Mucosa of stomach (tissue), 1 donor: ENCODE measurements around the gene SLC9A8.

Experiments used
- H3K27me3 ChIP-seq: one replicate; pipeline ENCODE4 v1.7.0; 2013; ENCODE audit warnings: mild to moderate bottlenecking, low read length; ENCODE audit not compliant: control insufficient read depth, insufficient read depth
- H3K36me3 ChIP-seq: one replicate; pipeline ENCODE4 v1.7.0; 2013; ENCODE audit warnings: low read length; ENCODE audit not compliant: control insufficient read depth, insufficient read depth
- H3K4me1 ChIP-seq: one replicate; pipeline ENCODE4 v1.7.0; 2013; ENCODE audit warnings: mild to moderate bottlenecking, low read length; ENCODE audit not compliant: control insufficient read depth, insufficient read depth
- H3K4me3 ChIP-seq: one replicate; pipeline ENCODE4 v1.7.0; 2013; ENCODE audit warnings: low read length
- H3K9ac ChIP-seq: one replicate; pipeline ENCODE4 v1.7.0; 2013; ENCODE audit warnings: mild to moderate bottlenecking, low read length, moderate library complexity
- H3K9me3 ChIP-seq: one replicate; pipeline ENCODE4 v1.7.0; 2013; ENCODE audit warnings: mild to moderate bottlenecking, low read length, moderate library complexity; ENCODE audit not compliant: control insufficient read depth
- donor health status: Pancreatic carcinoma.

SLC9A8 gene

DNA sequence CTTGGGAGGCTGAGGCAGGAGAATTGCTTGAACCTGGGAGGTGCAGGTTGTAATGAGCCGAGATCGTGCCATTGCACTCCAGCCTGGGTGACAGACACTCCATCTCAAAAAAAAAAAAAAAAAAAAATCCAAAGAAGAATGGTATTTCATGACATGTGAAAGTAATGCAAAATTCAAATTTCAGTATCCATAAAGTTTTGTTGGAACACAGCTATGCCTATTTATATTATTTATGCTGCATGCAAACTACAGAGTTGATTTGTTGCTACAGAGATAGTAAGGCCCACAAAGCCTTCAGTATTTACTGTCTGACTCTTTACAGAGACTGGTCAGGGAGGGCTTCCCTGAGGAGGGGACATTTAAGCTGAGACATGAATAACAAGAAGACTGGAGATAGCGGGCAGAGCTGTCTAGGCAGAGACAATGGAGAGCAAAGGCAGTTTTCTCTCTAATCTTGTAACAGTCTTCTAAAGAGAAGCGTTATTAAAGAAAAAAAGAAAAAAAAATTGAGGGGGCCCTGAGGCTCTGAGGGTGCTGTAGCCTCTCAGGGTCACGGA is 2.7 kb upstream of the SLC9A8 start:
- H3K27me3 ChIP-seq, result no peaks in the 10 kb centered on the region
- no peaks in the 10 kb centered on the region for H3K36me3 ChIP-seq
- peaks cover 28% of the 10 kb centered on the region for H3K4me1 ChIP-seq
- no peak overlapping the region for H3K4me3 ChIP-seq
- no peaks in the 10 kb centered on the region for H3K9me3 ChIP-seq
- no peak overlapping the region for H3K9ac ChIP-seq

DNA sequence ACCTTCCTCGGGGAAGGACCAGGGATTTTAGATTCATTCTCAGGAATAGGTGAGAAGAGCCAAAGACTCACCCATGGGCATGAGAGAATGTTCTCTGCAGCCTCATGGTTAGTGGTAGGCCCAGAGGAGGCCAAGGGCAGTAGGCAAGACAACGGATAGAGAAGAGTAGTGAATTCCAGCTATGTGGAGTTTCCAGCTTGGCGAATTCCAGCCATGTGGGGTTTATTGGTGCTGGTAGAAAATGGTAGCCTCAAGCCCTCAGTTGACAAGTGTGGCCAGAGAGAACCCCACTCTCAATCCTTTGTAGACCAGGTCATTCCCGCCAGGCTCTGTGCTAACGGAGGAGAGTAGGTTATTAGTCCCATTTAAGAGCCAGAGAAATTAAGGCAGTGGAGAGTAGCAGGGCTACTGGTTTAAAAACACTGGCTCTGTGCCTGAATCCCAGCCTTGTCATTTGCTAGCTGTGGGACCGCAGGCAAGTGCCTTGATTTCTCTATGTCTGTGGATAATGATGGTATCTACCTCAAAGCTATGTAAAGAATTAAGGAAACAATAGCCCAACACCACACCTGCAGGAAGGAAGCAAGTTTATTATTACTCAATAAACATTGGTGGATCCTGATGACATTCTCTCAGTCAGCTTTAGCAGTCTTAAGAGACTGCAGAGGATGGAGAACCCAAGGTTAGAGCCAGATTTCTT is 2.0 kb upstream of the SLC9A8 start:
- no peaks in the 10 kb centered on the region for H3K9me3 ChIP-seq
- H3K4me3 ChIP-seq, result no peak overlapping the region
- H3K36me3 ChIP-seq, result no peaks in the 10 kb centered on the region
- H3K4me1 ChIP-seq, result peaks cover 28% of the 10 kb centered on the region
- no peak overlapping the region for H3K9ac ChIP-seq
- H3K27me3 ChIP-seq, result no peaks in the 10 kb centered on the region

DNA sequence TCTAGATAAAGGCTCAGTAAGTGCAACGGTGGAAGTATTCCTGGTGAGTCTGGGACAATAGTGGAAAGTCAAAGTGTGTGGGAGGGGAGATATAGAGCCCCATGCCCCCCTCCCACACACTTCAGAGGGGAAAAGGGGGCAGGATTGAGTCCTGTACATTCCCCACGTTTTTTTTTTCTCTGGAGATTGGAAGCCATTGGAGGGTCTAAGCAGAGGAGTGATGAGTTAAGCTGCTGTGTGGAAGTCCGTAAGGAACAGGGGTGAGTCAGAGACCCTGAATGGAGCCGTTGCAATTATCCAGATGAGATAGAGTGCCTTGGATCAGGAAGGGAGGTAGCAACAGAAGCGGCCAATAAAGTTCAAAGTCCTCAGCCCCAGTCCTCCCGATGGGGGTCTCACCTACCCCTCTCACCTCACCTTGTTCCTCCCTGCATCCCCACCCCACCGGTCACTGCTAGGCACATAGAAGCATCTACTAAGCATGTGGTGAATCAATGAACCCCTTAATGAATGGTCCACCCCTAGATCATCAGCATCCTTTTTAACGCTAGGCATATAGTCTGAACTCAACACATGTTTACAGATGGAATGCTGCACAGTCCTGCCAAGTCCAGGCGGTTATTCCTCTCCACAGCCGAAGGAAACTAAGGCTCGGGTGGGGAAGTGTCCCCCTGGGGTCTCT is 662 bp upstream of the SLC9A8 start:
- Histone ChIP-seq H3K27me3 (no peaks in the 10 kb centered on the region), H3K9me3 (no peaks in the 10 kb centered on the region), H3K4me3 (peak overlapping the region; percentile 1), H3K4me1 (peaks cover 28% of the 10 kb centered on the region), H3K36me3 (no peaks in the 10 kb centered on the region), H3K9ac (peak overlapping the region; percentile 89)

DNA sequence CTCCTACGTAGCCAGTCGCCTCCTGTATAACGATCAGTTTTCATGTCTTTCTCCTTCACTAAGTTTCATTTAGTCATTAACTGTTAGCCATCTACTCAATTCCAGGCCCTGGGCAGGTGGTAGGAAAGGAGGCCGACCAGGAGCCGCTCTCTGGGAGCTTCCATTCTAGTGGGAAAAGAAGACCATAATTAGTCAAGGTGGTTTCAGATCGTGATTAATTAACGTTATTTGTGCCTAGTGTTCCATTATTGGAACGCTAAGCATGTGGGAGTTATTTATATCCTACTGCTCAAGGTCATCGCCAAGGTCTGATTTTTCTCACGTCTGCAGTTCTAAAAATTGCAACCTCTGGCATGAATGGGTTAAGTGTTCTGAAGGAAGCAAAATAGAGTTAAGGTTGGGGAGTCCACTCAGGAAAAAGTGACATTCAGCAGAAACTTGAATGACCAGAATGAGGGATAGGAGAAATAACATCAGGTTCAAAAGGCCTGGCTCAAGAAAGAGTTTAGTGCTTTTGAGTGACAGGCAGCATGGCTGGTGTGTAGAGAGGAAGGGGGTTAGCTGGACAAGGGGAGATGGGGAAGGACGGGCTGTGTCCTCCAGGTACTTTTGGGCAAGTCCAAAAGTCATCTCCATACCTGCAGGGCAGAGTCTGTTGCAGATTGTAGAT is 812 bp downstream of the SLC9A8 start:
- H3K36me3 ChIP-seq, result no peaks in the 10 kb centered on the region
- H3K4me1 ChIP-seq, result peaks cover 32% of the 10 kb centered on the region
- no peaks in the 10 kb centered on the region for H3K27me3 ChIP-seq
- peak overlapping the region; percentile 89 for H3K9ac ChIP-seq
- peak overlapping the region; percentile 95 for H3K4me3 ChIP-seq
- no peaks in the 10 kb centered on the region for H3K9me3 ChIP-seq

DNA sequence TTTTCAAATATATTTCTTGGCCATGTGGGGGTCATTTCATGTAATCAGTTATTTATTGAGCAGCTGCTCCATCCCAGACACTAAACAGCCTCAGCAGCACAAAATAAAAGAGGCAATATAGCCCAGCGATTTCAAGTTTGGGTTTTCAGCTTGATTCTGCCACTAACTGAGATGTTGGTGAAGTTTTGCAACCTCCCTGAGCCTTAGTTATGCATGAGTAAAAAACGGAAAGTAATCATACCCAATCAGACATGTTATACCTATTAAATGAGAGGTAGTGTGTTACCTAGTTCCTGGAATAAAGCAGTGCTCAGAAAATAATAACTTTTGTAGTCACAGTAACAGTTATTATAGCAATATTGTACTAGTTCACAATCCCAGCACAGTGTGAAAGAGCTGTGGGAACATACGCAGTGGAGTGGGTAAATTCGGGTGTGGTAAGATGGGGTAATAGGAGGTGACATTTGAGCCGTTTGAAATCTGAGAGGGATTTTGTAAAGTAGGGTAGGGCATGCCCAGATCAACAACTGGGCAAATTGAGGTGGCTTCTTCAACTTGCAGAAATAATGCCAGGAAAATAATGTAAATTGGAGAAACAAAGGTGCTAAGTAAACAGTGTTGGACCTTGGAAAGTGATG is 1.5 kb downstream of the SLC9A8 start:
- Histone ChIP-seq H3K27me3 (no peaks in the 10 kb centered on the region), H3K4me1 (peaks cover 37% of the 10 kb centered on the region), H3K9me3 (no peaks in the 10 kb centered on the region), H3K4me3 (no peak overlapping the region), H3K9ac (peak overlapping the region; percentile 89), H3K36me3 (no peaks in the 10 kb centered on the region)

DNA sequence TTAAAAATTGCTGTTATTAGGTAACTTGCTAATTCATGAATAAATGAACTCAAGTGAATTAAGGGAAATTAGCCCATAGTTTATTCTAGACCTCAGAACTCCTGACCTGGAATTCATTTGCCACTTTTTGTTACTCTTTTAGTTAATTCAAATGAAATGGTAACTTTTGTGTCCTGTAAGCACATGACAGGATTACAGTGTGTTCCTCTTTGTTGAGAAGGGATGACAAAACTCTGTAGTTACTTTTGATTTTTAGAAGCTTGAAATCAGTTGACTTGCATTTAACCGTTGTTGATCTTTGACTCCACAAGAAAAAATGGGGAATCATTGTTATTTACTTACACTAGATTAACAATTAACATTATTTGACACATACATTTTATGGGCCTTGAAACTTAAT is 6.2 kb downstream of the SLC9A8 start:
- H3K9ac ChIP-seq, result no peak overlapping the region
- H3K27me3 ChIP-seq, result no peaks in the 10 kb centered on the region
- H3K4me3 ChIP-seq, result no peak overlapping the region
- peaks cover 24% of the 10 kb centered on the region for H3K4me1 ChIP-seq
- H3K9me3 ChIP-seq, result no peaks in the 10 kb centered on the region
- no peaks in the 10 kb centered on the region for H3K36me3 ChIP-seq

DNA sequence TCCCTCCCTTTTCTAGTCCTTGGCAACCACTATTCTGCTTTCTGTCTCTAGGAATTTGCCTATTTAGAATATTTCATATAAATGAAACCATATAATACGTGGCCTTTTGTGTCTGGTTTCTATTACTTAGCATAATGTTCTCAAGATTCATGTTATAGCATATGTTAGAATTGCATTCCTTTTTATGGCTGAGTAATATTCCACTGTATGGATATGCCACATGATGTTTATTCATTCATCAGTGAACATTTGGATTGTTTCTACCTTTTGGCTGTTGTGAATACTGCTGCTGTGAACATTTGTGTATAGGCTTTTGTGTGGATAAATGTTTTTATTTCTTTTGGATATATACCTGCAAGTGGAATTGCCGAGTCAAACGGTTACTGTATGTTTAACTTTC is 7.1 kb downstream of the SLC9A8 start:
- no peak overlapping the region for H3K4me3 ChIP-seq
- H3K9me3 ChIP-seq, result no peaks in the 10 kb centered on the region
- H3K4me1 ChIP-seq, result peaks cover 19% of the 10 kb centered on the region
- H3K9ac ChIP-seq, result no peak overlapping the region
- H3K36me3 ChIP-seq, result no peaks in the 10 kb centered on the region
- H3K27me3 ChIP-seq, result no peaks in the 10 kb centered on the region

DNA sequence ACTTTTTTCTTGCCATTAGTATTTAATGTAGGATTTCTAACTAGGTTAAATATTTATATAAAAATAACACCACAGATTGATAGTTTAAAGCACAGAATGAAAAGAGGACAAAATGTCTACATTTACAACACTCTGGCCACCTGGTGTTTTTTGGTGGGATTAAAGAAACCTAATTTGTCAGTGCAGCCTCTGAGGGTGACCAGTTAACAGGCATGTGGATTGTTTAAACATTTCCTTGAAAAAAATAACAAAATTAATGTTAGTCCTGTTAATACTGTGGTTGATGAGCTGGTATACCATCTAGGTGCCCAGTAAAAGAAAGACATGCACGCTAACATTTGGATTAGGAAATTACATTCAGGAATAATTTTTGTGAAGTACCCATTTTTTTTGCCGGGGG is 8.8 kb downstream of the SLC9A8 start:
- Histone ChIP-seq H3K9me3 (no peaks in the 10 kb centered on the region), H3K9ac (no peak overlapping the region), H3K36me3 (no peaks in the 10 kb centered on the region), H3K4me3 (no peak overlapping the region), H3K4me1 (peaks cover 19% of the 10 kb centered on the region), H3K27me3 (no peaks in the 10 kb centered on the region)

DNA sequence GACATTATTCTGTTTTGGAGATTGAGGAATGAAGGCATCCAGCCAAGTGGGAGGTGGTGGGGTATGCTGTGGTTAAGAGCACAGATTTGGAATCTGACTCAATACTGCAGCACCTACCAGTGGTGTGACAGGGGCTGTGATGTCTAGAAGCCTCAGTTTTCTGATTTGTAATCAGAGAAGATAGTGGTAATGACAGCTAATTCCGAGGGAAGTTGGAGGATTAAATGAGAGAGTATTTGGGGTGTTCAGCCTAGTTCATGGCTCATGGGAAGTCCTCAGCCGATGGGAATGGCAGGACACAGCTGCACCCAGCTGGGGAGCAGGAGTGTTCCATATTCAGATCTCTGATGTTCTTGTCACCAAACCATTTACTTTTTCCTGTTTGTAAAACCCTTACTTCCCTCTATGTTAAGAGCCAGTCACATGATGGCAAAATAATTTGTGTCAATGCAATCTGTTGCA is 9.3 kb downstream of the SLC9A8 start:
- Histone ChIP-seq H3K9me3 (no peaks in the 10 kb centered on the region), H3K4me3 (no peak overlapping the region), H3K9ac (no peak overlapping the region), H3K4me1 (peaks cover 19% of the 10 kb centered on the region), H3K36me3 (no peaks in the 10 kb centered on the region), H3K27me3 (no peaks in the 10 kb centered on the region)

DNA sequence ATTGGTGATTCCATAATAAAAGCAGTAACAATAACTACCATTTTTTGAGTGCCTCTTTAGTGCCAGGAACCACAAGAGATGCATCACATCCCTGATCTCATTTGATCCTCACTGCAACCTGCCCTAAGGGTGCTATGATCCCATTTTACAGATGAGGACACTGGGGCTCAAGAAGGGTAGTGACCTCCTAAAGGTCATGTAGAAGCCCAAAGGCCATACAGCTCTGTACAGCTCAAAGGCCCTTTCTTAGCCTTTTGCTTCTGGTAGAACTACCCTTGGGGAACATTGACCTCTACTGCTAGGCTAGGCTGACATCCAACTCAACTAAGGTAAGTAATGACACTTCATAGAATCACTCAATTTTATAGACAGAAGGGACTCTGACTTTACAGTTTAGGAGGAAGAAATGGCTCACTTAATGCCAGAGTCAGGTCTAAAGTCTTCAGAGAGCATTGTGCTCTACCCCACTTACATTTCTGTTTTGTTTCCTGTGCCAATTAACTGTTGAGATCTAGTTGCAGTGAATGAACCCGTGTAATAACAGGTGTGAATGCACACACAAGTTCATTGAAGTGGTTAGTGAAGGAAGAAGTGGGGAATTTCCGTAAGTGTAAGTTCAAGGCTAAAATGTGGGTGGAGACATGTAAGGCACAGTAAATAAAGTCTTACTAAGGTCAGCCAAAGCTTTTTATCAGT is 10.7 kb downstream of the SLC9A8 start:
- no peaks in the 10 kb centered on the region for H3K9me3 ChIP-seq
- no peak overlapping the region for H3K4me3 ChIP-seq
- peaks cover 16% of the 10 kb centered on the region for H3K4me1 ChIP-seq
- H3K27me3 ChIP-seq, result no peaks in the 10 kb centered on the region
- H3K36me3 ChIP-seq, result no peaks in the 10 kb centered on the region
- no peak overlapping the region for H3K9ac ChIP-seq

DNA sequence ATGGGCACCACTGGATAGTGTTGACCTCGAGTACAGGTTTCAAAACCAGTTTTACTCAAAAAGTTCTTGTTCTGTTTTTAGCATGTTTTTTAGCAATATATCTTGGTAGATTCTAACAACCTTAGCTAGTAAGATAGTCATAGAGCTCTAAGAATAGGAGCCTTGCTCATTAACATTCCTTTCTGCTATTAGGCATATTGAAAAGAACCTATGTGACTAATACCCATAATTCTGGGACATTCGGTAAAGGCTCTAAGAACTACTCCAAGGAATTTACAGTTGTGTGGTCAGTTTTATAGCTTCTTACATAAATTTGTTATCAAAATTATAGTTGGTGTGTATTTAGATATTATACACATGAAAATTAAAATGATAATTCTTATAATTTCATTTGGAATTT is 11.6 kb downstream of the SLC9A8 start:
- Histone ChIP-seq H3K36me3 (no peaks in the 10 kb centered on the region), H3K27me3 (no peaks in the 10 kb centered on the region), H3K4me1 (peaks cover 10% of the 10 kb centered on the region), H3K9ac (no peak overlapping the region), H3K4me3 (no peak overlapping the region), H3K9me3 (no peaks in the 10 kb centered on the region)
